Stimulated activated CD4-positive, alpha-beta T cell treated with anti-CD3 and anti-CD28 coated beads, Interleukin-15, amount 100 ng/mL, for 48 hours (primary cell): ENCODE measurements around the gene CAPZB.
"Not testable (repeated sequence)": the region's sequence is repeated elsewhere in the genome, so short reads cannot be mapped to it uniquely, and the experiment has no call there.

Source experiments
- DNase-seq, 2 donors: peaks; one replicate each; pipeline ENCODE4 v3.0.0-alpha.2; 2020; ENCODE audit warnings: low read depth in 2 of 2

The CAPZB gene

DNA sequence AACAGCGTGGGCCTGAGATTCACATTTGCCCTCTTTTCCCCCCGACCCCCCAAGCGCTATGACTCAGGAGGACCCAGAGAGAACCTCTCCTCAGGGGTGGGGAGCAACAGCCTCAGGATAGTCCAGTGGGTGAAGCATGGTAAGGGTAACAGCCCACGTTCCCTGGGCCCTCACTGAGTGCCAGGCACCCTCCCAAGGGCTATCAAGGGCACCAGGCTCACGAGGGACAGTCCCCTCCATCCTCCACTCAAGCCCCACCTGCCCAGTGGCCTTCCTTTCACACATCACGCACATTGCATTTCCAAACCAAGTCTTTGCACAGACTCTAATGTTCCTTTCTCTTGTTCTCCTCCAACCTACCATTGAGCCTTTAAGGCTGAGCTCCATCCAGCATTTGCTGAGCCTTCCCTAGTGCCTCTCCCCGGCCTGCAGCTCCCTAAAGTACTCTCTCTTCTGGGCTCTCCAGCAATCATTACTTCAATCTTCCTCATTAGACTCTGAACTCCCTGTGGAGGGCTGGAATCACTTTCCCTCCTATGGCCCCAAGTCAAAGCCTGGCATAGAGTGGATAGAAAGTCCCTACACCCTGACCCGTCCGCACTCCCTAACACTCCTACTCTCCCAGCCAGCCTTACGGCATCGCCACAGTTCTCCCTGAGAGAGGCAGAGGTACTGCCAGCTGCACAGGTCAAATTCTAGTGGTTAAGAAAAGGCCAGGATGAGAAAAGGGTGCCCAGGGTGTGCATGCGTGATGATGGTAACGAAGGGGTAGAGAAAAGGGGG is 174.4 kb downstream of the CAPZB start:
- no peak for DNase-seq

DNA sequence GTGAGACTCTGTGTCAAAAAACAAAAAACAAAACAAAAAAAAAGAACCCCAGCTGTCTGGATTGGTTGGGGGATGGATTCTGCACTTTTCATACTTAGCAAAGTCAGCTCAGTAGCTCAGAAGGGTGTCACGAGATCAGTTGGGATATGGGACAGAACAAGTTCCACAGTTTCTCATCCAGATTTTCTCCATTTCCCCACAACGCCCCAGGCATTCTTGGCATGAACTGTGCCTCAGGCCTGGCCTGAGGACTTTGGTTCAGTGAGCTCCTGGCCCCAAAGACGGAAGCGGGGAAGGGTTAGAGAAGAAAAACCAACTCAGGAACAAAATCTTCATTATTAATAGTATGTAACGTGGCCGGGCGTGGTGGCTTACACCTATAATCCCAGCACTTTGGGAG is 175.3 kb downstream of the CAPZB start:
- no peak for DNase-seq

DNA sequence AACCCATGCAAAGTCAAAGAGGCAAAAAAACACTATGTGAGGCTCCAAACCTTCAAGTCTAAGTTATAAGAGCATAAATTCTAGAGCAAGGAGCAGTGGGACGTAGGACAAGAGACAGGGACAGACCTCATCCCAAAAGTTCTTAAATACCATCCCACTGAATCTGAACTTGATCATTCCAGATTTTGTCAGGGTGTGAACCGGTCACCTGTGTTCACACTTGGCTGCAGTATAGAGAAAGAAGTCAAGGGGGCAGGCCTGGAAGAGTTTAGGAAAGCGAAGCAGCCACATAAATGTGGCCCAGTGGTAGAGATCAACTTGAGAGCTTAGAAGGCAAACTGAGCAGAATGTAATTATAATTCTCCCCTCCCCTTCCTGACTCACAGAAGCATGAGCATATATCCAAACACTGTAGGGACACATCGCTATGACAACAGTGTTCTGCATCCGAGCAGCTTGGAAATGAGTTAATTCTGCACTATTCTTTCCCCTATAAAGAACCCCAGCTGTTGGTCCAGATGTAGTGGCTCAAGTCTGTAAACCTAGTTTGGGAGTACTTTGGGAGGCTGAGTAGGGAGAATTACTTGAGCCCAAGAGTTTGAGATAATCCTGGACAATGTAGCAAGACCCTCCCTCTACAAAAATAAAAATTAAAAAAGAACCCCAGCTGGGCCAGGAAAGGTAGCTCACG is 176.1 kb downstream of the CAPZB start:
- no peak for DNase-seq

DNA sequence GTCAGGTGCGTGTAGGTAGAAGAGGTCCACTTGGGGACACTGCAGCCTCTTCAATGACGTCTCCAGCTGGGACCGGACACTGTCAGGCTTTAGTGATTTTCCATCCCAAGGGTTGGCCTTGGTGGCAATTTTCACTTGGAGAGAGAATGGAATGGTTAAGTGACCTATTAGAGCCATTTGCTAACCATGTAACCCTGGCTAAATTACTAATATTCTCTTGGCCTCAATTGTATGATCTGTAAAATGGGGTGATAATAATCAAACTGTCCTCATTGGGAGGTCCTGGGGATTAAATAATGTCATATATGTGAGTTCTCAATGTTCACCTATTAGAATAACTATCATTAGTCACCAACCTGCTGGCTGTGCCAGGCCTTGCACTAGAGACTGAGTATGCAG is 176.8 kb downstream of the CAPZB start:
- DNase-seq: no peak

DNA sequence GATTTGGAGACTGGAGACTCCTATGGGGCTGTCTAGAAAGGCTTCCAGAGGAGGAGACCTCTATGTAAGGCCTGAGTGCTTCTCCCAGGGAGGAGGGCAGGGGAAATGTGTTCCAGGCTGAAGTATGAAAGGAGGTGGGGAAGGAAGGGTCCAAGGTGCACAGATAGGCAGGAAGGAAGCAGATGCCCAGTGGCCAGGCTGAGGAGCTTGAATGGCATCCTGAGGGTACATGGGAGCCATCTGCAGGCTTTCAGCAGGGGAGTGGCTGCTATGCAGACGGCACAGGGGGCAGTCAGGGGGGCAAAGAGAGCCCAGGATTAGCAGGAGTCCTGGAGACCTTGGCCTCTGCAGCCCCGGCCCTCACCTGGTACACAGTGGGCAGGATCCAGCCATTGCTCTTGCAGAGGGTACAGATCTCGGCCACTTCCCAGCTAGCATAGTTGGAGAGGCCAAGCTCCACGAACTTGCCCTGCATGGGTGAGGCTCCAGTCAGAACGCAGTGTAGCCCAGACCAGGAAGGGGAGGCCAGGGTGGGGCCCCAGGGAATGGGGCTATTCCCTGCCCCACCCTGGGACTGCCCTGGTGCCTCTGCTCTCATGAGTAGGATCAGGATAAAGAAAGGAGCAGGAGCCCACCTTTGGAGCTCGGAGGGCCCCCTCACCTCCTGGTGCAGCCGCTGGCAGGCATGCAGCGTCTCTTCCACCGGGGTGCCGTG is 177.4 kb downstream of the CAPZB start:
- DNase-seq: no peak

DNA sequence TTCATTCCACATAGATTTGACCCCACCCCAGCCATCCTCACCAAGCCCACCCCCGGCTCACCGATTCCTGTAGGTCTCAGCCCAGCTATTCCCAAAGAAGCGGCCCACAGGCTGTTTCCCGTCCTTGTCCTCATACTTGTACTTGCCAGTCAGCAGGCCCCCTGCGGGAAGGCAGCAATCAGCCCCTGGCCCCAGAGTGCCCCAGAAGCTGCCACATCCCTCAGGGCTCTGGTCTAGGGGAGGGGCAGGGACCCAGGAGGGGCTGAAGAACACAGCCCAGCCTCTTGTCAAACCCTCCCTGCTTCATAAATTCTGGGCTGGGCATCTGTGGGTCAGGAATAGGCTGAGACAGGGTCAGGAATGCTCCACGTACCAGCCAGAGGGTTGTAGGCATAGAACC is 178.4 kb downstream of the CAPZB start:
- no peak for DNase-seq

DNA sequence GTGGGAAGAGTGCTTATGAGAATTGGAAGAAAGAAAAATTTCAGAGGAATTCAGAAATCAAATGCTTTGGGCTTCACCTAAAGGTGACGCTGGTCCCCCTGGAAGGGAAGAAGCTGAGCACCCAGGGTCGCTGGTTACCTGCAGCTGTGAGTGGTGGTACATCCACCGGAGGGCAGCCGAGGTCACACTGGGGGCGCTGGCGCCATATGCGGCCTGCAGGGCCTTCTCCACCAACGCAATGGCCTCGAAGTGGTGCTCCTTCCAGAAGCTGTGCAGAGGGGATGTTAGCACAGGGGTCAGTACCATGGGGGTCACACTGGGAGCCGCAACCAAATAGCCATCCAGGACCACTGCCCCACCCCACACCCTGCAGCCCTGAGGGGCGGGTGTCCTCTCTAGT is 179.5 kb downstream of the CAPZB start:
- no peak for DNase-seq

DNA sequence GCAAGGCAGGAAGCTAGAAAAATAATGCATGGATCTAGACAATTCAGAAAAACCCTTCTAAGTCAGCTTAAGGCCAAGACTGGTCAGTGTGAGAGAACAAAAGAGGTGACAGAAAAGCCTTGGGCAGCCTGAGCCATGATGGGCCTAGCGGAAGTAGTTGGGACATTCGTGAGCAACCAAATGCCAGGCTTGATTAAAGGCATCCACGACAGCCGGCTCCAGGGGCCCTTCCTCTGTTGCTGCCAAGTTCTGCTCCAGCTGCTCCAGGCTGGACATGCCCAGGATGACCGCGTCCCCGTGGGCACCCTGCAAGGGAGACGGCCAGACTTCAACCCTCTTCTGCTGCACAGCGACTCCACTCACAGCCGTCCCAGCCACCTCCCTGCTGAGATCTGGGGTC is 181.3 kb downstream of the CAPZB start:
- not testable (repeated sequence) for DNase-seq

DNA sequence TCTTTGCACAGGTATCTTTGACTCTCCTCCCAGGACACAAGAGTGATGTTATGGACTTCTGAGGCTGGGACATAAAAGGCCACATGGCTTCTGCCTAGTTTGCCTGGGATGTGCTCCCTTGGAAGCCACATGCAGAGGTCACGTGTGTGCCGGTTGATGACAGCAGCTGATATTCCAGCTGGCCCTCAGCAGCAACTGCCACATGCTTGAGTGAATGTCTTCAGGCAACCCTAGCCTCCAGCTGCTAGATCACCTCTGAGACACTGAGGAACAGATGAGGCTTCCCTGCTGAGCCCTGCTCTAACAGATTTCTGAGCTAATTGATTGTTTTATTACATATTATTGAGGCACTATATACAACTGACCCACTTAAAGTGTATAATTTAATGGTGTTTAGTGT is 185.1 kb downstream of the CAPZB start:
- DNase-seq: no peak

DNA sequence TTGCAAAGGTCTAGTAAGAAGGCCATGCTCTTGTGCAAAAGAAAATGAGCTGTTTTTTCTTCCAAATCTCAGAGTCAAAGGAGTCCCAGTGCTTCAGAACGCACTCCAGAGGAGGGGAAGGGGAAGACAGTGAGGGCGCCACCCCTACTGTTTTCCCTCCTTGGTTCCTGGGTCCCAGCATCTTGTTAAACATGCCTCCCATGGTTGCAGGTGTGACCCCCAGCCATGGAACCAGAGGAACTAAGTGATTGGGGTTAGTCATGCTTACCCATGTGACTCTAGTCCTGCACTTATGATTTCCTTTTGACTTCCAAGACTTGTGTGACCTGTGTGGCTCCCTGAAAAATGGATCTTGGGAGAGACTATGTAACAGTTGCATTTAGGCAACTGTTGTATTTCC is 190.7 kb downstream of the CAPZB start:
- no peak for DNase-seq

DNA sequence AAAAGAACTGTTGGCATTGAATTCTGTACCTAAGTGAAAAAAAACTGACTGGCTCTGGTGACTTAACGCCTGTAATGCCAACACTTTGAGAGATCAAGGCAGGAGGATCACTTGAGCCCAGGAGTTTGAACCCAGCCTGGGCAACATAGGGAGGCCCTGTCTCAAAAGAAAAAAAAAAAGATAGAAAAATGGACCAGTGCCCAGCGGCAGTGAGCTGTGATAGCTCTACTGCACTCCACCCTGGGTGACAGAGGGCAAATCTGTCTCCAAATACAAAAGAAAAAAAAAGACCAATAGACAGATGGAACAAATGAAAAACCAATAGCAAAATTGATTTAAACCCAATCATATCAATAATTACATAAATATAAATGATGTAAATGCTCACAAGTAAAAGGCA is 196.1 kb downstream of the CAPZB start:
- no peak for DNase-seq
